GM15510 (cell line): Measurements from ENCODE around the gene GABPB1.

ENCODE experiments used
- POLR2A ChIP-seq: IDR thresholded peaks from 3 replicates; pipeline ENCODE4 v1.6.1; 2011; ENCODE audit warnings: borderline replicate concordance; ENCODE audit not compliant: insufficient read length; ENCODE audit errors: extremely low read depth

GABPB1 gene

DNA sequence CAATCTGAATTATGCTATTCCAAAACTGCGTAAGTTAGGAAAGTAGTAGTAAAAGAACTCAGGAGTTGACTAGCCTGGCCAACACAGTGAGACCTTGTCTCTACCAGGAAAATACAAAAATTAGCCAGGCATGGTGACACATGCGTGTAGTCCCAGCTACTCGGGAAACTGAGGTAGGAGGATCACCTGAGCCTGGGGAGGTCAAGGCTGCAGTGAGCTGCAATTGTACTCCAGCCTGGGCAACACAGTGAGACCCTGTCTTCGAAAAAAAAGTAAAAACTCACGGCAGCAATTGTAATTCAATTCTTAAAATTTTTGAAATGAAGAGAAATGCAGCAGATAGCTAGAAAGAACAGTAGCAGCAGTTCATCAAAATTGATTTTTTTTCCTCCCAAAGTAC, 9.7 kb downstream of the GABPB1 start:
- no peak for TF ChIP-seq POLR2A

GRCh38 chr15:50344006-50344464, 11.0 kb downstream of the GABPB1 start:
- TF ChIP-seq POLR2A = no peak

DNA sequence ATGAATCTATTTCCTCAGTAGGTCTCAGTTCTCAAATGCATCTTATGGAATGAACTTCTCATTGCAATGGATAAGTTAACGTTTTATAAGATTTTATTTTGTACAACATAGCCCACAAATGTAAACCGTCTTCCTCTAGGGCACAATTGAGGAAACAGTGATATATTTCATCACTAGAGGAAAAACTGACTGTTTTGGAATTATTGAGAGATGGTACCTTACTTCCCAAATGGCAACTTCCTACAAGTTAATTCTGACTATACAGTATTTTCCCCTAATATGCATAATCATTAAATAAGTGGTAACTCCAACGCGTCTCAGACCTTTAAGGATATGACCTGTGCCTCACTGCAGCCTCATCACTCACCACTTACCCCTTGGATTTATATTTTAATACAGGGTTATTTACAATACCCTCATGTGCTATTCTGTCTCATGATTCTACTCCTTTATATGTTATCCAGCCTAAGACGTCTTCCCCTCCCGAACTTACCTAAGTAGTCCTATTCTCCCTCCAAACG, 13.3 kb downstream of the GABPB1 start:
- no peak for TF ChIP-seq POLR2A

DNA sequence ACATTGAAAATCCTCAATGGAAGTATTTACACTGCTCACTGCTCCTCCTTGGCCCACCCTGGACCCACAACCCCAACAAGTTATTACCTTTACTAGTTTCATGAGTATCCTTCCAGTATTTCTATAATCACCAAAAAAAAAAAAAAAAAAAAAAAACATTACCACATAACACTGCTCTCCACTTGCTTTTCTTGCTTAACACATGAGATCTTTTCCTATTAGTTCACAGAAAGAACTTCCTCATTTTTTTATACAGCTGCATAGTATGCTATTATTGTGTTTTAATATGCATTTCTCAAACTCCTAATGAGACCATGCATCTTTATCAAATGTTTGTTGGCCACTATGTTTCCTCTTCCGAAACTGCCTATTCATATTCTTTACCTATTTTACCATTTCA, 14.6 kb downstream of the GABPB1 start:
- TF ChIP-seq POLR2A = no peak

- TF ChIP-seq POLR2A = no peak
Measured at GRCh38 chr15:50339717-50340116, 15.3 kb downstream of the GABPB1 start.

DNA sequence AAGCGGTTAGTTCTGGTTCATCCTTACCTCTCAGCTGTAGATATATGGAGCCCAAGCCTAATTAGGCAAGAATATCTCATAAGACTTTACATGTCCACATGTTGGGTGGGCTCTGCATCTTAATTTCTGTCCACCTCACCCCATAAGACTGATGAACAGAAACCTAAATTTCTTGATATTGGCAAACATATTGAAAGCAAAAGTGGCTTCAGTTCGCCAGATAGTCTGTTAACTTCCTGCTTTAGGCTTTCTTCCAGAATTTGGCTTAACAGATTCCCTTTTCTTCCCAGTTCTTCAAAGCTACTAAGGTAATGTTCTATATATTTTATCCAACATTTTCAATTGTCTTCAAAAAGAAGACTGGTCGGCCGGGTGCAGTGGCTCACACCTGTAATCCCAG, 19.7 kb downstream of the GABPB1 start:
- no peak for TF ChIP-seq POLR2A

DNA sequence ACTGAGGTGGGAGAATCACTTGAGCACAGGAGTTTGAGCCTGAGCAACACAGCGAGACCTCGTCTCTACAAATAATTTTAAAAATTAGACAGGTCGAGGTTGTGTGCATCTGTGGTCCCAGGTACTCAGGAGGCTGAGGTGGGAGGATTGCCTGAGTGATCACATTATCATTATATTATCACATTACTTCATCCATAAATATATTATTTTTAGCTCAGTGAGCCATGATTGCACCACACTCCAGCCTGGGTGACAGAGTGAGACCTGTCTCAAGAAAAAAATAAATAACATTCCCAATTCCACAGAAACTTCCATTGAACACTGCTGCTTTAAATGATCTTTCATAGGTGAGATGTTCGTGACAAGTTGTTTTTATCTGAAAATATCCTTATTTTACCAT, 21.8 kb downstream of the GABPB1 start:
- TF ChIP-seq POLR2A = no peak

- TF ChIP-seq POLR2A = no peak
Measured at GRCh38 chr15:50330921-50331320, 24.1 kb downstream of the GABPB1 start.

DNA sequence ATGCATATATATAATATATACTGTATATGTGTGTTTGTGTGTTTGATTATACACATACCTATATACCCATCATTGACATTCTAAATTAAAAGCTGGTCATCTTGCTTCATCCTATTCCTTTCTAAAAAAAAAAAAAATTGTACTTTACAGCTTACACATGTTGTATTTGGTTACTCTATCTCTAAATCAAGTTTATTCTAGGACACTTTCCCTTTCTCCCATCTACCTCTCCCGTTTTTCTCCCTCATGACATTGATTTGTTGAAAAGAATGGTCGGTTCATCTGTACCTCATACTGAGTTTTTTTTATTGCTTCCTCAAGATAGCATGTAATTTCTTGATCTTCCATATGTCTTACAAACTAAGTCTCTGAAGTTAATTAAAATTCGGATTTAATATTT, 26.9 kb downstream of the GABPB1 start:
- no peak for TF ChIP-seq POLR2A

GRCh38 chr15:50321680-50322210, 33.3 kb downstream of the GABPB1 start:
- TF ChIP-seq POLR2A = no peak

DNA sequence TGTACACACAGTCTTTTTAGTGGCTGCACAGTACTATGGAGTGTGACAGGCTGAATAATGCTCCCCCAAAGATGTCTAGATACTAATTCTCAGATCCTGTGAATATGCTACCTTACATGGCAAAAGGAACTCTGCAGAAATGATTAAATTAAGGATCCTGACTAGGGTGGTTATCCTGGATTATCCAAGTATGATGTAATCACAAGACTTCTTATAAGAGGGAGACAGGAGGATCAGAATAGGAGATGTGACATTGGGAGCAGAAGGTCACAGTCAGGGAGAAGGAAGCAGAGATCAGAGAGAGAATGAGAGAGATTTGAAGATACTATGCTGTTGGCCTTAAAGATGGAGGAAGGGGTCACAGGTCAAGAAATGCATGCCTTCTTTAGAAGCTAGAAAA, 34.5 kb downstream of the GABPB1 start:
- no peak for TF ChIP-seq POLR2A

GRCh38 chr15:50318697-50319096, 36.3 kb downstream of the GABPB1 start:
- TF ChIP-seq POLR2A = no peak

DNA sequence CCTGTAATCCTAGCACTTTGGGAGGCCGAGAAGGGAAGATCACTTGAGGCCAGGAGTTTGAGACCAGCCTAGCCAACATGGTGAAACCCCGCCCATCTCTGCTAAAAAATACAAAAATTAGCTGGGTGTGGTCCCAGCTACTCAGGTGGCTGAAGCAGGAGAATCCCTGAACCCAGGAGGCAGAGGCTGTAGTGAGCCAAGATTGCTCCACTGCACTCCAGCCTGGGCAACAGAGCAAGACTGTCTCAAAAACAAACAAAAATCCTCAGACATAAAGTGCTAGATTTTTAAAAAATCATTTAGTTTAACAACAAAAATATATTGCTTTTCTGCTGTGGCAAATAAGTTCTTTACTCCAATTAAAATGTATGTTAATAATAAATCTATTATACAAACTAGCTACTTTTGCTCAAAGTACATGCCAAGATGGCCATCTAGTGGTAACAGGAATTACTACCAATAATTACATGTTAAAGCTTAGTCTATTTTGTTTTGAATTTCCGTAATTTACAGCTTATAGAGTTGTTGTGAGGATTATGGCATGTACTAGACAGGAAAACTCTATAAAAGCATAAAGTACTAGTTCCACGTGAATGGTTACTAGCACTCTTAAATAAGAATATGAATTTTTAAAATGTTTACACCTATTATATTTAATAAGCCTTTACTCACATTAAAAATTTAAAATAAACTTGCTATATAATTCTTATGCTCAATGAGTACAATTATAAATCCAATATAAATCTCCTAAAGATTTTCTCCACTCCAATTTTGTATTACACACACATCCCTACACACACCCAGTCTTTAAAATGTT, 39.0 kb downstream of the GABPB1 start:
- TF ChIP-seq POLR2A = no peak

DNA sequence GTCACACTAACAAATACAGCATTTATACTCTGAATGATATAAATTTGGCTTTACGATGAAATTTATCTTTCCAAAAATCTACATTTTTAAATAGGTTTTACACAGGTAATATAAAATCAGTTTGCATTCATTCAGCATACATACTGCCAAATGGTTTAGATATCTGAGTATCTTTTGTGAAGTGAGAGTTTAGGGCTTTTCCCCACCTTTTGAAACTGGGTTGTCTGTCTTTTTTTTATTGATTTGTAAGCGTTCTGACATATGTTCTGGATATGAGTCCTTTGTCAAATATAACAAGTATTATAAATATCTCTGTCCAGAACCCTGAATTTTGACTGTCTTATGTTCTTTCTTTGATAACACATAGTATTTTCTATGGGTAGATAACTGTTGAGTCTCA, 42.4 kb downstream of the GABPB1 start:
- no peak for TF ChIP-seq POLR2A

- no peak for TF ChIP-seq POLR2A
Measured at GRCh38 chr15:50307799-50308198, 47.2 kb downstream of the GABPB1 start.

DNA sequence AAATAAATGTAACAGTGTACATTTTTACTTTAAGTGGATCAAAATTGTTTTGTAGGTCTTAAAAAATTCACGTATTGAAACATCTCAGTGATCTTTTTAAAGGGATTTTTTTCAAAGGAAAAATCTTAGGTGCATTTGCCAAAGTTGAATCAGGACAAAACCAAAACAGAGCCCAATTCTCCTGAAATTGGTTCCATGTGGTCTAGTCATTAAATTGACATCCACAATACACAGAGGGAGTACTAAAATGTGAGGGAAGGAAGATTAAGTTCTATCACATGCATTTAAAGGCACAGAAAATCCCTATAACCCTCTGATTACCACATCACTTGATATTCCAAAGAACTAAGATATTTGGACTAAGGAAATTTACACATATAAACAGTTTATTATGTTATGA, 50.2 kb downstream of the GABPB1 start:
- no peak for TF ChIP-seq POLR2A

GRCh38 chr15:50302581-50302980, 52.4 kb downstream of the GABPB1 start:
- TF ChIP-seq POLR2A = no peak

DNA sequence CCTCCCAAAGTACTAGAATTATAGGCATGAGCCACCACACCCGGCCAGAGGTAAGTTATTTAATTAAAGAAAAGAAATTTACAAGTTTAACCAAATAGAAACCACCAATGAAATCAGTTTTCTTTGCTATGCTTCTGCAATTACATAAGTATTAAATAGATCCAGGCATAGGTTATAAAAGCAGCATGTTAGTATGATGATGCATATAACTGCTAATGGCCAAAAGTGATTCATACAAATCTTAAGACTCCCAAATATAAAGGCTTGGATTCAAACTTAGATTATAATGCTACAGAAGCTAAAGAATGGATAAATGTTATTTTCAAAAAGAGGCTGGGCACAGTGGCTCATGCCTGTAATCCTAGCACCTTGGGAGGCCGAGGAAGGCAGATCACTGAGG, 56.7 kb downstream of the GABPB1 start:
- no peak for TF ChIP-seq POLR2A
